GM23248 (cell line): Measurements from ENCODE around the gene ZSCAN10.

ENCODE experiments used
- EZH2 ChIP-seq: fragments of 200-600 bp; sonication (generic); IDR thresholded peaks from 2 replicates; pipeline ENCODE4 v1.6.1; 2018; ENCODE audit warnings: antibody characterized with exemption, mild to moderate bottlenecking; ENCODE audit not compliant: insufficient read depth, poor library complexity, severe bottlenecking
- EZH2phosphoT487 ChIP-seq: fragments of 200-600 bp; sonication (generic); IDR thresholded peaks from 2 replicates; pipeline ENCODE4 v1.6.1; 2018; ENCODE audit warnings: antibody characterized with exemption, moderate library complexity, mild to moderate bottlenecking, low read depth; ENCODE audit not compliant: insufficient read depth

DNA sequence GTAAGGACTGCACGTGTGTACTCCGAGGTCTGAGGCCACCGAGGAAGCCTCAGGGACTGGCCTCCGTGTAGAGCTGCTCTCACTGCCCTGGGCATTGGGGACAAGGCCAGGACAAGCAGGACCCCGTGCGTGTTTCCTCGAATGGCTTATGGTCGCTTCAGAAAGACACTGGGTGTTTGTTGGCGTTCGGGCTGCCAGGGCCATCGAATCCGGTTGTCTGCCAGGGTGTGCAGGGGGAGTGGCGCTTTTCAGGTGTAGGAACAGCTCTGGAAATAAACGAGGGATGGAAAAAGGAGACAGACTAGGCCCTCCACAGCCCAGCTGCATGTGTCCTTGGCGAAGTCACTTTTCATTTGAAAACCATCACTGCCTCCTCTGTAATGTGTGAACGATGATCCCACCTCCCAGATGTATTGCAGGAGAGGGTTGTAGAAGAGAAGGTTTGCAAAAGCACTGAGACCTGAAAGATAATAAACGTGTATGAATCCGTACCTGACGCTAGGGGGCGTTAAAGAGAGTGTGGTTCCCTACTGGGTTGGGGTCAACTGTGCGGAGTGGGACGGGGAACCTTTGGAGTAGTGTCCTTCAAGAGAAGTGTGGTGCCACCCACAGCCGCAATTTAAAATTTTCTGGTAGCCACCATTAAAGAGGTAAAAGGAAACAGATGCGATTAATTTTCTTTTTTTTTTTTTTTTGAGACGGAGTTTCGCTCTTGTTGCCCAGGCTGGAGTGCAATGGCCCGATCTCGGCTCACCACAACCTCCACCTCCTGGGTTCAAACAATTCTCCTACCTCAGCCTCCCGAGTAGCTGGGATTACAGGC lies 2.1 kb upstream of the ZSCAN10 start:
- TF ChIP-seq EZH2 (no peak), EZH2phosphoT487 (no peak)
